ACC112 (cell line): ENCODE measurements around the gene FBLN2.

ENCODE experiments used
- H2AFZ ChIP-seq: fragments of 200-600 bp; sonication (generic); one replicate; pipeline ENCODE4 v1.6.0; 2017; ENCODE audit warnings: antibody characterized with exemption, low read length; ENCODE audit not compliant: unreplicated experiment
- H3K27ac ChIP-seq: fragments of 200-600 bp; sonication (generic); 2 replicates; pipeline ENCODE4 v1.5.1; 2014; ENCODE audit warnings: low read depth, mild to moderate bottlenecking, antibody characterized with exemption, low read length, moderate library complexity
- H3K27me3 ChIP-seq: fragments of 200-600 bp; sonication (generic); 2 replicates; pipeline ENCODE4 v1.6.1; 2014; ENCODE audit warnings: mild to moderate bottlenecking, antibody characterized with exemption, low read length, moderate library complexity, mixed read lengths; ENCODE audit not compliant: insufficient read depth
- H3K36me3 ChIP-seq: fragments of 200-600 bp; sonication (generic); 2 replicates; pipeline ENCODE4 v1.6.1; 2016; ENCODE audit warnings: mild to moderate bottlenecking, antibody characterized with exemption, low read length, moderate library complexity, mixed read lengths; ENCODE audit not compliant: insufficient read depth
- H3K4me1 ChIP-seq: fragments of 200-600 bp; sonication (generic); one replicate; pipeline ENCODE4 v1.6.1; 2016; ENCODE audit warnings: low read length, mixed read lengths; ENCODE audit not compliant: insufficient read depth, unreplicated experiment, control insufficient read depth
- H3K4me3 ChIP-seq: fragments of 200-600 bp; sonication (generic); 2 replicates; pipeline ENCODE4 v1.5.1; 2014; ENCODE audit warnings: mild to moderate bottlenecking, low read depth, low read length
- H3K79me2 ChIP-seq: fragments of 200-600 bp; sonication (generic); one replicate; pipeline ENCODE4 v1.6.0; 2016; ENCODE audit warnings: low read length; ENCODE audit not compliant: control insufficient read depth, unreplicated experiment, insufficient read depth

The FBLN2 gene

DNA sequence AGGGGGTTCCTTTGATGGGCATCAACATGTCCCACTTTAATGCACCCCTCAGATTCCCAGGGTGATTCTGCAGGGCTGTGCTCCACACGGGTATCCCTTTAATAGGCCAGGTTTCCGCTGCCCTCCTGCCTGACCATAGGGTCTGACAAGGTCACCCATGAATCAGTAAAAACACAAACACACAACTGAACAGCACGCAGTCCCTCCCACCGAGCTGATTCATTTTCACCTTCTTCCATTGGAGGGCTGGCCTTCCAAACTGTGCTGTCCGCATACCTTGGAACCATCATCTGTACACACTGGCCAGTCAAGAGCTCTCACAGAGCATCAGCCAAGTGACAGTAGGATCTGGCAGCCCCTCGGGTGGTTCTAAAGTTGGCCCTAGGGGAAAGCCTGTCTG lies 93.7 kb downstream of the FBLN2 start:
- H3K4me3 ChIP-seq = no peak overlapping the region
- no peaks in the 10 kb centered on the region for H3K36me3 ChIP-seq
- H2AFZ ChIP-seq = no peak overlapping the region
- no peak overlapping the region for H3K27ac ChIP-seq
- peaks cover 2% of the 10 kb centered on the region for H3K4me1 ChIP-seq
- no peaks in the 10 kb centered on the region for H3K27me3 ChIP-seq
- no peaks in the 10 kb centered on the region for H3K79me2 ChIP-seq

- Histone ChIP-seq H3K4me3 (no peak overlapping the region), H3K27ac (no peak overlapping the region), H2AFZ (no peak overlapping the region), H3K36me3 (no peaks in the 10 kb centered on the region), H3K4me1 (peaks cover 8% of the 10 kb centered on the region), H3K27me3 (no peaks in the 10 kb centered on the region), H3K79me2 (no peaks in the 10 kb centered on the region)
These were observed 95.6 kb downstream of the FBLN2 start for GRCh38 chr3:13644341-13645117.

DNA sequence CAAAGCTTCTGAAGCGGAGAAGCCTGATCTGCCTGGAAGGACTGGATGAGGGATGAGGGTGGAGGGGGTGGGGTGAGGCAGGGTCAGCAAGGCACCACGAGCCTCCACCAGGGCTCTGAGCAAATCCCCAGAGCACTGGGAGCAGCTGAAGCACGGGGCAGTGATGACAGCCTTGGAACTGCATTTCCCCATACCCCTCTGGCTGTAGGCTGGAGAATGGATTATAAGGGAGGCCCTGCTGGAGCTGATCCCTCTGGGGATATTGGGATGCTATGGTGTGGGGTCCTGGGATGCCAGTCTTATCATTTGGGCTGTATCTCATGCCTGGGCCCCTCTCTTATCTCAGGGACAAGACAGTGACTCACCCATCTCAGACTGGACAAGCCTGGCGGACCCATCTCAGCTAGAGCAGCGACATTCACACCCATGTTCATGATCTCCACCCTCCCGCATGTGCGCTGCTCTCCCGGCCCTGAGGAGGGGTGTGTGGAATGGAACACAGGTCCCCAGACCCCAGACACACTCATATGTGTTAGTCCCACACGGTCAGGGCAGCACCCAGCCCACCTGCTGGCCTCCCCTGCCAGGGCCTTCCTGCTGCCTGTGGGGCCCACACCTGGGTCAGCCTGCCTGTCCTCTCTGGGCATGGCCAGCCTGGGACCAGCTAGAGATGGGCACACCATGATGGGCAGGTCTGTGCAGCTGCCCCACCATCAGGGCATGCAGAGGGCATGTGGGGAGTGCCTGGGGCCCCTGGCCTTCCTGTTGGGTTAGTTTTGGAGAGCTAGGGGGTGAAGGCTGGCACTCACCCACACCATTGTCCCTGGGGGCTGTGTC lies 97.1 kb downstream of the FBLN2 start:
- H3K4me1 ChIP-seq = peaks cover 8% of the 10 kb centered on the region
- no peaks in the 10 kb centered on the region for H3K36me3 ChIP-seq
- no peaks in the 10 kb centered on the region for H3K27me3 ChIP-seq
- no peak overlapping the region for H3K4me3 ChIP-seq
- no peak overlapping the region for H2AFZ ChIP-seq
- no peaks in the 10 kb centered on the region for H3K79me2 ChIP-seq
- H3K27ac ChIP-seq = no peak overlapping the region

DNA sequence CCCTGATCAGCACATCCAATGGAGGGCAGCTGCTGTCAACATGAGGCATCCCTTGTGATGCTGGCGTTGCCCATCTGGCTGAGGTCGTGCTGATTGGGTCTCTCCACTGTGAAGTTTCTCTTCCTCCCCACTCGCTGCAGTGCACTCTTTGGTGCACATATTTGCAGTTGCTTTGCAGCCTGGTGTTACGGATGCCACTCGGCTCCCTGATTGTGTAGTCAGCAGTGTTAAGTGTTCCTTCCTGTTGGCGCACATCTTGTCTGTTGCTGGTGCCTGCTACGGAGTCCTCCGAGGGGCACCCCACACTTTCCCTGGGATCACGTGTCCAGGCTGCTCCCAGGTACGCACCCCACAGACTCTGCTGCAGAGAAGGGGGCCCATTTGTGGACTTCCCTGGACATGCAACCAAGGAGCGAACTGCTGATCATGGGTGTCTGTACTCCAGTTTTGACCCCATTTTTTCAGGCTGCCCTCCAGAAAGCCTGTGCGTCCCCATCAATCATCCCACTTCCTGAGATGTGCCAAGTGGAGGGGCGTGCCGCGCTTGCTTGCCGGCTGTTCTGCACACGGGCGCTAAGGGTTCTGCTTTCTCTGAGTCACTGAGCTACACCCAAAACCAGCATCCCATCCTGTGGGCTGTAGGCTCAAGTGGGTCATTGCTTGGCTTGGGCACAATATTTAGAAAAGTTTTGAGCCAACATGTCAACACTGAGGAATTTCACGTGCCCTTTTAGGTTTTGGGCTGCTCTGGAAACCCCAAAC lies 98.6 kb downstream of the FBLN2 start:
- no peaks in the 10 kb centered on the region for H3K36me3 ChIP-seq
- no peaks in the 10 kb centered on the region for H3K27me3 ChIP-seq
- peaks cover 8% of the 10 kb centered on the region for H3K4me1 ChIP-seq
- peak overlapping the region; percentile 33; the same call in 1 of the 2 replicates for H3K4me3 ChIP-seq
- no peak overlapping the region for H3K27ac ChIP-seq
- no peaks in the 10 kb centered on the region for H3K79me2 ChIP-seq
- no peak overlapping the region for H2AFZ ChIP-seq

GRCh38 chr3:13648060-13649001 lies 99.4 kb downstream of the FBLN2 start:
- Histone ChIP-seq H2AFZ (no peak overlapping the region), H3K27ac (no peak overlapping the region), H3K27me3 (no peaks in the 10 kb centered on the region), H3K4me3 (peak overlapping the region; percentile 33; the same call in 1 of the 2 replicates), H3K79me2 (no peaks in the 10 kb centered on the region), H3K4me1 (peaks cover 8% of the 10 kb centered on the region), H3K36me3 (no peaks in the 10 kb centered on the region)

DNA sequence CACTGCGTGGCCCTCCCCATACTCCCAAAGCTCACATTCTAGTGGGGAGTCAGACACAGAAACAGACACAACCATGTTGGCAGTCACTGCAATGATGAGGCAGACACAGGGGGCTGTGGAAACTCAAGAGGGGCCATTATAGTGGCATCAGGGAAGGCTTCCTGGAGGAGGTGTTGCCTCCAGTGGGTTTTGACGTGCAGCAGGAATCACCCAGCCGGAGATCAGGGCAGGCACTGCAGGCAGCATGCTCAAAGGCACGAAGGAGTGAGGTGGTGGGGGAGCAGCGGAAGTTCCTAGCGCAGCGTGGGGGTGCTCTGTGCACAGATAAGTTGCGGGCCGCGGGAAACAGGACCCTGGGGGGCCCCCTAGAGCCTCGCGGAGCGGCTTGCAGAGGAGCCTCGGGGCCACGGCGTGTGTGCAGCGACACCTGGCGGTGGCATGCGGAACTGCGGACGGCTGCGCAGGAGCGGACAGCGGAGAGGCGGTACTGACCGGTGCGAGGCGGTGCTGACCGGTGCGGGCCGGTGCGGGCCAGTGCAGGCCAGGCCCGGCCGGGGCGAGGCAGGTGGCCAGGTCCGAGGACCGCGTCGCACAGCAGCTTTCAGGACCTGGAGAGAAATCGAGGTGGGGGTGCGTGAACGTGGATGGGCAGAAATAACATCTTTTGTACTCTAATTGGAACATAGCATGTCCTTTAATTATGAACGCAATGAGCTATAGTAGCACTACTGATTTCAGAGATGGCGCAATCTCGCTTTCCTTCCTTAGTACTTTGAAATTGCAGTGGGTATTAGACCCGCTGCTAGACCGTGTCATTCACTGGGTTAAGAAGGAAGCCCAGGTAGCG lies 101.5 kb downstream of the FBLN2 start:
- H2AFZ ChIP-seq = peak overlapping the region; percentile 12
- no peaks in the 10 kb centered on the region for H3K27me3 ChIP-seq
- no peaks in the 10 kb centered on the region for H3K36me3 ChIP-seq
- H3K79me2 ChIP-seq = no peaks in the 10 kb centered on the region
- peaks cover 8% of the 10 kb centered on the region for H3K4me1 ChIP-seq
- H3K4me3 ChIP-seq = no peak overlapping the region
- peak overlapping the region; percentile 35 for H3K27ac ChIP-seq

DNA sequence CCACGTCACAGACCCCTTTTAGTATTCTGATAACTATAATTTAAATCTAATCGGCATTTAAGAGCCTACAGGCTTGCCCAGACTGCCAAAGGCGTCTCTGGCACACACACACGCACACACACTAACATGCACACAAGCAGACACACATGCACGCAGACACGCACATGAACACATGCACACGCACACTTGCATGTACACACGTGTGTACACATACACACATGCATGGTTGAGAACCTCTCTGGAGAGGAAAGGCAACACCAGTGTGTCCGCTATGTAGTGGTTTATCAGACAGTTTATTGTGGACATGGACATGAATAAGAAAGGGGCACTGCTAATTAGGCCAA lies 102.1 kb downstream of the FBLN2 start:
- Histone ChIP-seq H3K4me3 (no peak overlapping the region), H2AFZ (peak overlapping the region; percentile 12), H3K27me3 (no peaks in the 10 kb centered on the region), H3K36me3 (no peaks in the 10 kb centered on the region), H3K4me1 (peaks cover 8% of the 10 kb centered on the region), H3K27ac (no peak overlapping the region; the same call in 1 of the 2 replicates), H3K79me2 (no peaks in the 10 kb centered on the region)

- Histone ChIP-seq H3K27me3 (peaks cover 3% of the 10 kb centered on the region), H2AFZ (no peak overlapping the region), H3K79me2 (no peaks in the 10 kb centered on the region), H3K27ac (no peak overlapping the region), H3K4me1 (peaks cover 8% of the 10 kb centered on the region), H3K36me3 (no peaks in the 10 kb centered on the region), H3K4me3 (no peak overlapping the region)
These were observed 103.0 kb downstream of the FBLN2 start for GRCh38 chr3:13651775-13652428.

GRCh38 chr3:13652728-13653127 lies 103.8 kb downstream of the FBLN2 start:
- H3K79me2 ChIP-seq = no peaks in the 10 kb centered on the region
- H3K4me1 ChIP-seq = peaks cover 4% of the 10 kb centered on the region
- no peak overlapping the region for H2AFZ ChIP-seq
- peaks cover 9% of the 10 kb centered on the region for H3K27me3 ChIP-seq
- H3K27ac ChIP-seq = no peak overlapping the region
- no peak overlapping the region for H3K4me3 ChIP-seq
- no peaks in the 10 kb centered on the region for H3K36me3 ChIP-seq
